Putamen (tissue), 1 donor: Measurements from ENCODE around the gene HOXB3.
"Not testable (repeated sequence)": the region's sequence is repeated elsewhere in the genome, so short reads cannot be mapped to it uniquely, and the experiment has no call there.

ENCODE experiments used
- DNase-seq: peaks from one replicate; pipeline ENCODE4 v3.0.0-alpha.2; 2016; ENCODE audit warnings: low spot score

HOXB3 gene

DNA sequence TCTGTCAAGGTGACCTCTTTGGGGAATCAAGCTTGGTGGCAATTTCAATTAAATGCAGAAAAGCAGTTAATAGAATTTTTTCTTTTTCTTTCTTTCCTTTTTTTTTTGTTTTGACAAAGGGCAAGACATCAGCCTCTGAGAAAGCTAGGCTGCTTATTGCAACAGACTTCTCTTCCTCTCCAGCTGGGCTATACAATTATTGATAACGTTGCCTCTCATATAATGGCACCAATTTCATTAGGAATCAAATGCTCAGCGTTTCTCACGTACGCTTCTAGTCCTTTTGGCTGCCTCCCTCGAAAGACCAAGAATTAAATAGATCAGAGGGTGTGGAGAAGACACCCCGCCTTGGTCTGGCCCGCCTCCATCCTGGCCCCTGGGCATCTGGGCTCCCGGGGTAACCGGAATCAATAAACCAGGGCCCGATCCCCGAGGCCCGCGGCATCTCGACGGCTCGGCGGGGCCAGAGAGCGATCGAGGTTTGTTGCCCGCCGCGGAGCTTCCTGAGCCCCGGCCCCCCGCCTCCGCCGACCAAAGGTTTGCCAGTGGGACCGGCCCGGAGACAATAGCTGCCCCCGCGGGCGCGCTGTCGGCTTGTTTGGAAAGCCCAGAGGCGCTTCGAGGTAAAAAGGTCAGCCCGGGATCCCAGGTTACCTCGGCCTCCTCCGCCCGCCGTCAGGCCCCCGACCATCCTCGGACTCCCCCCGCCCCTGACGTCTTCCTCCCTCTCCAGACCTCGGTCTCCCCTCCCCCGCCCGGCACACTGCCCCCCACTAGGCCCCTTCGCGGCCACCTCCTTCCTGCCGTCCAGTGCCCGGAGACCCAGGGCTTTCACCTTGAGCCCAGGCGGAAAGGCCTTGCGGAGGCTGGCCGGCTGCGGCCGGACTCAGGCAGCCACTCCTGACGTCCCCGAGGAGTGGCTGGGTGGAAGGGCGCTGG, 63.2 kb downstream of the HOXB3 start:
- DNase-seq, result no peak

DNA sequence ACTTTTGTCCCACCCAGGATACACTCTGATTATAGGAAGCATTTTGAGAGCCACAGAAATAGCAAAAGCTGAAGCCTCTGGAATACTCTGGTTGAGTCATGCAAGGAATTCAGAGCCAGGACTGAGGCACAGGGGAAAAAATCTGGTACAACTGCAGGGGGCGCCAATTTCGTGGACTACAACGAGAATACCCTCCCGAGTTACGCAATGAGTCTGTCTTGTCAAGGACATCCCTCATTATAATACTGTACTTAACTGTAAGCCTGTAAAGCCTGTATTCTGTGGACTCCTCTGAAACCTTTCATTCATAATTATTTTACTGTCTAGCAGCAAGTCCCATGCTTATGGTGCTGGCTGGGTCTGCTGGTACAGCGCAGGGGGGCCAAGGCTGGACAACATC, 67.0 kb downstream of the HOXB3 start:
- DNase-seq, result no peak

- no peak for DNase-seq
These were observed 67.9 kb downstream of the HOXB3 start for GRCh38 chr17:48522031-48522653.

GRCh38 chr17:48520631-48521079, 69.4 kb downstream of the HOXB3 start:
- no peak for DNase-seq

- no peak for DNase-seq
These were observed 70.6 kb downstream of the HOXB3 start for GRCh38 chr17:48519427-48519826.

DNA sequence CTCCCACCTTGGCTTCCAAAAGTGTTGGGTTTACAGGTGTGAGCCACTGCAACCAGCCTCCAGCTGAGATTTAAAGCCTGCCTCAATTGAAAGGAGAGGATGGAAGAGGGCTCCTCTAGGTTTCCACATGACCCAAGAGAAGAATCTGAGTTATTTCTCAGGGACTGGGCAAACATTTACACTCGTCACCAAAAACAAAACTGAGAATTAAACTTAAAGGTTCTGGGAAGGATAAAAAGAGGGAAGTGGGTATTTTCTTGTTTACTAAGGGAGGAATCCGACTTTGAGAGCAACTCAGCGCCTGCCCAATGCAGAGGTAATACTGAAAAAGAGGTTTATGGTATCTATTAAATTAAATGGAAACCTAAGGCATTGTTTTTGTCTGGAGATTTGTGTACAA, 72.6 kb downstream of the HOXB3 start:
- no peak for DNase-seq

- no peak for DNase-seq
These were observed 73.8 kb downstream of the HOXB3 start for GRCh38 chr17:48515925-48516900.

DNA sequence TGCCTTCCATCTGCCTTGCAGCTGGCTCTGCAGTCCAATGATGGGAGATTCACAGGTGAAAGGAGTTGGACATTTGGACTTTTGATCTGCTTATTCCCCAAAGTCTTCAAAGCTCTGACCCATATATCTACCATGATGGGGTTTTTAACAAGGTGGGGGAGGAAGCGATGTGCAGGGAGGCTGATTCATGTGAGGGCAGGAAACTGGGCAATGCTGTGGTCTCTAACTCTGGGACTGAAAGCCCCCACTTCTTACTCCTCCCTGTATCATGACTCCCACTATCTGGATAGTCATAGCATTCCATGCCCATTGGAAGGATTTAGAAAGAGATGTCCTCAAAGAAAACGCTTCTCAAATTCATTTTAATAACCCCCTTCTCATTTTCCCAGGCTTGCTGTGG, 75.6 kb downstream of the HOXB3 start:
- no peak for DNase-seq

- no peak for DNase-seq
These were observed 76.2 kb downstream of the HOXB3 start for GRCh38 chr17:48513666-48514455.

- no peak for DNase-seq
These were observed 76.9 kb downstream of the HOXB3 start for GRCh38 chr17:48513097-48513496.

DNA sequence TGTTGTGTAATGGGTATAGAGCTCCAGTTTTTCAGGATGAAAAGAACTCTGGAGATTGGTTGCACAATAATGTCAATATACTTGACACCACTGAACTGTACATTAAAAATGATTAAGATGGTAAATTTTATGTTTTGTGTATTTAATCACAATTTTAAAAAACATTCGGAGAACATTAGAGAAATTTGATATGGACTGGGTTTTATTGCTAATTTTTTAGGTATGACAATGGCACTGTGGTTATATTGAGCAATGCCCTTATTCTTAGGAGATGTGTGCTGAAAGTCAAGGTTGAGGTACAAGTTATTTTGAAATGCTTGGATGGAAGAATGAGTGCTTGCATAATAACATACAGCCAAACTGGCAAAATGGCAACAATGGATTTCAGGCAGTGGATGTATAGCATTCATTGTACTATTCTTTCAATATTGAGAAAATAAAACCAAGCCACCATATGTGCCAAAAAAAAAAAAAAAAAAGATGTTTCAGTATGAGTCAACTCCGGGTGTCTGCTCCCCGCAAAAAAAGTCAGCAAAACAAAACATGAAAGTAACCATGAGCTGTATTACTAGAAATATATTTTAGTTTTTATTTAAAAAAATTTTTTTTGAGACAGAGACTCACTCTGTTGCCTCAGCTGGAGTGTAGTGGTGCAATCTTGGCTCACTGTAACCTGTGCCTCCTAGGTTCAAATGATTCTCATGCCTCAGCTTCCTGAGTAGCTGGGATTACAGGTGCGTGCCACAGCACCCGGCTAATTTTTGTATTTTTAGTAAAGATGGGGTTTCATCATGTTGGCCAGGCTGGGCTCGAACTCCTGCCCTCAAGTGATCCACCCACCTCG, 79.1 kb downstream of the HOXB3 start:
- no peak for DNase-seq

- DNase-seq, result no peak
These were observed 79.7 kb downstream of the HOXB3 start for GRCh38 chr17:48510381-48510760.

GRCh38 chr17:48509708-48510107, 80.3 kb downstream of the HOXB3 start:
- DNase-seq, result not testable (repeated sequence)

GRCh38 chr17:48506246-48506645, 83.8 kb downstream of the HOXB3 start:
- no peak for DNase-seq

DNA sequence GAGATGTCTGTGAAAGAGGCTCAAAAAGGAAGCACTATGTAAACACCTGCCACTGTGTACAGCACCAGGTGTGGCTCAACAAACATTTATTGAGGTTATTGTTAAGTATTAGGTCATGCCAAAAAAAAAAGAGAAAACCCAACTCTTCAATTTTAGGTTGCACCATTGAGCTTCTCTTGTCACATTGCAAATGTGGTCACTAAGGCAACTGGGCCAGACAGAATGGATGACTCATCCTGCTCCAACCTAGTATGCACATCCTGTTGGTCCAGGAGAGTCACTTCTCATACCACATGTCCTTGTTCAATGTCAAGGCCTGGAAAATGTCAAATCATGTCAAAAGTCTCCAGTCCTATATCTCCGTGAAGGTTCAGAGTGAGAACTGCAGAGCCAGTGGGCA, 84.3 kb downstream of the HOXB3 start:
- DNase-seq, result no peak

DNA sequence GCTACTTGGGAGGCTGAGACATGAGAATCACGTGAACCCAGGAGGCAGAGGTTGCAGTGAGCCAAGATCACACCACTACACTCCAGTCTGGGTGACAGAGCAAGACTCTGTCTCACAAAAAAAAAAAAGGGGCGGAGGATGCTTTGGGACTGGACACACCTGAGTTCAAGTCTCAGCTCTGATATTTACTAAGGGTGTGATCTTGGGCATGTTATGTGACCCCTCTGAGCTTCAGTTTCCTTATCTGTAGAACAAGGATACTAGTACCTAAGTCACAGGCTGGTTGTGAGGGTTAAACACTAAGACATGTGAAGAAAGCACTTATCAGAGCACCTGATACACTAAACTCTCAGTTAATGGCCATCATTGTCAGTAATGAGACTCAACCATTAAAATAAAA, 85.1 kb downstream of the HOXB3 start:
- DNase-seq, result no peak

- no peak for DNase-seq
These were observed 86.3 kb downstream of the HOXB3 start for GRCh38 chr17:48503747-48504146.

- no peak for DNase-seq
These were observed 87.1 kb downstream of the HOXB3 start for GRCh38 chr17:48502901-48503300.

DNA sequence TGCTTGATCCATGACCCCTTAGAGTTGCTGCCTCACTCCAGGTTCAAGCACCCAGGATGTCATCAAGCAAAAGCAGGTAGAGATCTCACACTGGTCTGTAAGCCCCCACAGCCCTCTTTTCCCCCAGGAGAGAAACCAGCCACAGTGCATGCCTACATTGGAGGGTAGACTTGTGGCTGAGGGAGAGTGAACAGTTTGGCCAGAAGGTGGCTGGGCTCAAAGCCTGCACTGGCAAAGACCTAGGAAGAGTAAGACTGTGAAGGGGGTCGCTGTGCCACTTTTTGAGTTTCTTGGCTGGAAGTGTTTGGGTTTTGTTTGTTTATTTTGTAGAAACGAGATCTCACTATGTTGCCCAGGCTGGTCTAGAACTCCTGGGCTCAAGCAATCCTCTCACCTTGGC, 87.7 kb downstream of the HOXB3 start:
- DNase-seq, result no peak
